HG03442 (cell line): ENCODE measurements around the gene TJP3.

Experiments
- ATAC-seq: cut with Tn5 transposase; IDR thresholded peaks from one replicate; pipeline ENCODE4 v1.9.1; 2021; ENCODE audit warnings: mild to moderate bottlenecking, moderate library complexity; ENCODE audit not compliant: unreplicated experiment

TJP3 gene

DNA sequence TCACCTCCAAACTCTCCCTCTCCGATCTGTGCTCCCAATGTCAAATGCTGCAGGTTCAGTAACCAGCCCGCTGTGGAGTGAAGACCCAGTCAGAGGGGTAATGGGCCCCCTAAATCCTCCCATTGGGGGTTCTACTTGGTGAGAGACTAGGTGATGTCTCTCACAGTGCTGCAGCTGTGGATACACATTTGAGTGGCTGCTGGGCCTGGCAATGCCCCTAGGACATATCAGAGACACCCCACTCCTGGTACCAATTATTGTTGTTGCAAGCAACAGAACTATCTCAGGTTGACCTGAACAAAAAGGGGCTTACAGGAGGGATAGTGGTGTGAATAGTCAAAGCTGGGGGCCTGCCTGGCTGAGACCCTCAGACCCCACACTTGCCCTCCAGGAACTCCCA is 73.4 kb downstream of the TJP3 start:
- ATAC-seq = no peak

DNA sequence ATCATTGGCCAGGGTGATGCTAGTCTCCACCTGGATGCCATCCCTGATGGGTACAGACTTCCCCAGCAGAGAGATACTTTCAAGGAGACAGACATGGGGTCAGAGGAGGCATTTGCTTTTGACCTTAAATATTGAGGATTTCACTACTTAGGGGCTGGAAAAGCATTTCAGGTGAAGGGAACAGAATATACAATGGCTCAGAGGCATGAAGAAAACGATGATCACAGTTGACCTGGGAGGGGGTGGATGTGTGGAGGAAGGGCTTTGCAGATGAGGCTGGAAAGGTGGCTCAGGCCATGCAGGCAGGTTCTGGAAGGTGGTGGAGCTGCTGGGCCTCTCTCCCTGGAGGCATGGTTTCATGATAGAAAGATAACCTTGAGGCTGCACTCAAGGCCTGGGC is 74.1 kb downstream of the TJP3 start:
- no peak for ATAC-seq

GRCh38 chr19:3782903-3783302 is 74.7 kb downstream of the TJP3 start:
- no peak for ATAC-seq

DNA sequence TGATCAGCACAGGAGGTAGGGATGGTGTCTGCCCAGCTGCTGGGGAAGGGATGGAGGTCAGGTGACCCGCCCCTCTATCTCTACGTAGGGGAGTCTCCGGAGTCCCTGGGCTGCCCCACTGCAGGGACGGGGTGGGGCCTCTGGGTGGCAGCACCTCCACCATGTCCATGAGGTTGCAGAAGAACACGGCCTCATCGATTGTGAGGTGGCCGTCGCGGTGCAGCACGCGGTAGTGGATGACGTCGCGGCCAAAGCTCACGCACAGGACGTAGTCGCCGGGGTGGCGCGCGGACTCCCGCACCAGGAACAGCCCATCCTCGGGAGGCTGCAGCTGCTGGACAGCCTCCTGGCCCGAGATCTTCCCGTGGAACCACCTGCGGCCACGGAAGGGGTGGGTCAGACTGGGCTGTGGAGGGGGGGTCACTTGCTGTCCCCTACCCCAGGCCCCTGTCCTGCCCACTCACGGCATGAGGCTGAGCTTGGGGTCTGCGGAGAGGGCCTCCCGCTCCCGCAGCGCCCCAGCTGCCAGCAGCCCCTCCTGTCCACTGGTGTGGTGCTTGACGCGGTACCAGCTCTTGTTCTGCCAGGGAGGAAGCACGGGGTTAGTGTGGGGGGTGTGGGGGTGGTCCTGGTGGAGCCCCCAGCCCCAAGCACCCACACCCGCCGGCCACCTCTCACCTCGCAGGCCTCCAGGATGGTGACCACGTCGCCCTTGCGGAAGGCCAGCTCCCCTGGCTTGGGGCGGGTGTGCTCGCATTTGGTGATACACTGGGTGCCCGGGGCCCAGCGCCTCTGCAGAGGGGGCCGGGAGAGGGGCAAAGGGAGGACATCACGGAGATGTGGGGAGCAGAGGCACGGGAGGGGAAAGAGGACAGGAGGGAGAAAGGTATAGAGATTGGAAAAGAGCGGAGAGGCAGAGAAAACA is 75.7 kb downstream of the TJP3 start:
- no peak for ATAC-seq

DNA sequence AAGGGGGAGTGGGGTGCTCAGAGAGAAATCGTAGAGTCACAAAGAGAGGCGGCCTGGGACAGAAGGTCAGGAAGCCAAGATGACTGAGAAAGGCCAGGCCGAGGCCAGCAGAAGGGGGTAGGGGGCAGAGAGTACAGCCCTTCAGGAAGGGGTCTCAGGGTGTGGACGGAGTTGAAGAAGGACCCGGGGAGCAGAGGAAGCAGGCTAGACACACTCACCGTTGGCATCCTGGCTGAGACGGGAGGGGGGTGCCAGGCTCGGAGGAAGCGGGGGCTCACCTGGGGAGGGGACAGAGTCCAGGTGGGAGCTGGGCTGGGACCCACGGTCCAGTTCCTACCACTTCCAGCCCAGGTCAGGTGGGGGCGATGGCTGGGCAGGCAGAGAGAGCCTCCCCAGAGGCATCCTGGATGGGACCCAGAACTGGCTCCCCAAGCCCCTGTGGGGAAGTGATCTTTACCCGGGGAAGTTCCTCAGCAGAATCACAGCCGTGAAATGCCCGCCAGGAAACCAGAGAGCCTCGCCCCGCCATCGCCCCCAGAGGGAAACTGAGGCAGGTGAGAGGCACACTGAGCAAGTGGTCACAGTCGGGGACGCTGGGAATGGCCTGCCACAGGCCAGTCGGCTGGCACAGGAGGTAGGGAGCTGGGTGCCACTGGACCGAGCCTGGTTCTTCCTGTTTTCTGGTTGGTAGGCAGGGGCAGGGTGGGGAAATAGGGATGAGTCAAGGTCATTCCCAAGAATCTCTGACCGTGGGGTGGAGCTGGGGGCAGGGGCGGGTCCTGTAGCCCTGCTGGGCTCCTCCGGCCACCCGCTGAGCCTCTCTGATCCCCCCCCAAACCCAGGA is 76.6 kb downstream of the TJP3 start:
- ATAC-seq = no peak

DNA sequence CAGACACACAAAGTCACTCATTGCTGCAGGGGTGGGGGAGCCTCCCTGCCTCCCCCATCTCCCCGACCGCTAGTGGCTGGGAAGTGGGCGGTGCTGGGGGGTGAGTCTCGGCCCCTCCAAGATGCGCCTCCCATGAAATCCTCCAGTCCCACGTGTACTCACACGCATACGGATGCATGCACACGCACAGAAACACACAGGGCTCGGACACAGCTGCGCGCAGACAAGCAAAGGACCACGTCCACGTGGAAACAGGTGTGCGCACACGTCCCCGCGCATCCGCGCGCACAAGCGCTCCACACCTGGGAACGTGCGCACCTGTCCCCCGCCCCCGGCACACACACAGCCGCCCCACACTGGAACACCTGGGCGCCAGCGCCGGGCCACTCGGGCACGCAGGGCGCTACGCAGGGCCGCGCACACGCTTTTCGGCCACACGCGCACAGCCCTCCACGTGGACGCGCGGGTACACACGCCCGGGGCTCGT is 77.3 kb downstream of the TJP3 start:
- no peak for ATAC-seq

DNA sequence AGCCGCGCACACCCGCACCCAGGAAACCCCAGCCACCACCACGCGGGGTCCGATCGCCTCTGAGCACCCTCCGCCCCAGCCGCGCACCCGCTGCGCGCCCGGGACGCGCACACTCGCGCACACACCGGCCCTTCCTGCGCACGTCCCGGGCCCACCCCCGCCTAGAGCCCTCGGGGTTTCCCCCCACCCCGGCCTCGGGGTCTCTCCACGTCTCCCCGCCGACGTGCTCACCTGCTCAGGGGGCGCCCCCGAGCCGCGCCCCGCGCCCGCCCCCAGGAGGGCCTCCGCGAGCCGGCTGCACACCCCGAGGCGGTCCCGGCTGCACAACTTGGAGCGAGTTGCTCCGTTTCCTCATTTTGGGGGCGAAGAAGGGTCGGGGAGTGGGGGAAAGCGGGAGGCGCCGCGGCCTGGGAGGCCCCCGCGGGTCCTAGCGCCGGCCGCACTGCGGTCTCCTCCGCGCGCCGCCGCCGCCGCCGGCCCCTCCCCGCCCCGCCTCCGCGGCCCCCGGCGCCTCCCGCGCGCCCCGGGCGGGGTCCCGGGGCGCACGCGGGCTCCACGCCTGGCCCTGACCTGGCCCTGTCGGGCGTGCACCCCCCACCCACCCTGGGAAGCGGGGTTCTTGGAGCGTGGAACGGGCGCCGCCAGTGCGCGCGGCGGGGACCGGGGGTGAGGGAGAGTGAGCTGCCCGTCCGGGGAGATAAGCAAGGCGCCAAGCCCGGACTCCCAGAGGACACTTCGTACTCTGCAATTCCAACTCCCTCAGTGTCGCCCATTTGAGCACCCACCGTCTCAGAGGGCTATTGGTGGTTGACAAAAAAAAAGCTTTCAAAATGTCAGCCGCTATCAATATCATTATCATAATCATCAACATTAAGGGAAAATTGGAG is 78.0 kb downstream of the TJP3 start, which contains the start of gene MATK:
MATK (minus strand) TSS at position 444 of the 887 bp plus-strand sequence. CDS start 1,246 bp downstream, outside the sequence.
- no peak for ATAC-seq

DNA sequence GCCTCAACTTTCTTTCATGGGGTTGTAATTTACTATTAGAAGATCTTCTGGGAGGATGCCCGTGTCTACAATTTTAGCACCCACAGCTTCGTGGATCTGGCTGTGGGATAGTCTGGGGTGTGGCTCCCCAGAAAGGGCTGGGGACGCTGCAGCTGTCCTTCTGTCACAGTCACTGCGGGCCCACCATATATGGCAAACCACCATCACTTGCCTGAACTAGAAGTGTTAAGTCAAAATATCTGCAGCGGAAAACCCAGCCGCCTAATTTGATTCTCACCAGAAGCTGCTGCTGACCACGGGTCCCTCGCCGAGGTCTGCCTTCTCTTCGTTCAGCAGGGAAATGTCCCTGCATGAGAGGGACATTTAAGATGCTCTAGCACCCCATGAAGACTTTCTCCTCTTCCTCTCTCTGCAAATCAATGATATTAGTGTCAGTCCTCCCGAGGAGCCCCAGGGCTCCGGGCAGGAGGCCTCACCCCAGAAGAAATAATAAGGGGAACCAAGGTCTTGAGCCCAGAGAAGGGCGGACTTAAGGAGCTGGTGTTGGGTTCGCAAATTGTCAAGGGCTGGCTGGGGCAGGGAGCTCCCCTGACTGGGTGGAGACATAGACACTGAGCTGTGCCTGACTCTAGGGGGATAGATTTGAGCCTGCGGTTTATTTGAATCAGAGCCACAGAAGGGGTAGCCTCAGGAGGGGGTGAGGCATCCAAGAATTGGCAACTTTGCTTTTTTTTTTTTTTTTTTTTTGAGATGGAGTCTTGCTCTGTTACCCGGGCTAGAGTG is 81.0 kb downstream of the TJP3 start:
- ATAC-seq = no peak

- no peak for ATAC-seq
Measured at GRCh38 chr19:3790209-3790734, 82.1 kb downstream of the TJP3 start.

GRCh38 chr19:3790941-3791340 is 82.8 kb downstream of the TJP3 start:
- ATAC-seq = no peak

- no peak for ATAC-seq
Measured at GRCh38 chr19:3792114-3792513, 83.9 kb downstream of the TJP3 start.

DNA sequence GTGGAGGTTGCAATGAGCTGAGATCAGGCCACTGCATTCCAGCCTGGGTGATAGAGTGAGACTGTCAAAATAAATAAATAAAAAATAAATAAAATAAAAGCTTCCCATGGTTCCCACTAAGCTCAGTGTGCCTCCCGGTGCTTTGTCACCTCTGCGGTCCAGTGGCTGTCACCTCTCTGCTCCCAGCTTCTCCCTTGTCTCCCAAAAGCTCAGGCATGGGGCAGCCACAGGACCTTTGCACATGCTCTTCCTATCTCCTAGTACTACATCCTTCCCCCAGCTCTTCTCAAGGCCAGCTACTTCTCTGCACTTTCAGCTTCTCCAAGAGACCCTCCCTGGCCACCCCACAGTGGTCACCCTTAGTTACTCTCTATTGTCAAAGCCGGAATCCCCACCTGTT is 85.6 kb downstream of the TJP3 start:
- ATAC-seq = no peak

DNA sequence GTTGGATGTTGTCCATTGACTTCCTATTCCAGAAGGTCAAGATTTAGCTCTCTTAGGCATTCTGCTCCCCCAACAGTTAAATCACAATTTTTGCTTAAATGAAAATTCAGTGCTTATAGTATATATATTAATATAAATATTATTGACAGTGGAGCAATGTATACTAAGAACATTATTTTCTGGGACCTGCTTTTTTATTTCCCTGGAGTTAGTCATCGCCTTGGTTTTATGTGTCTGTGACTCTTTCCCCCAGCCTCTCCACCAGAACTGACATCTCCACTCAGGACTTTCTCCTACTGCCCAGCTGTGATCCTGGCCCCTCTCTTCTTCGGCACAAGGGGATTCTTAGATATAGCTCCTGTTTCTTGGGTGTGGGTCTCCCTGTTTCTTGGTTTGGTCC is 88.2 kb downstream of the TJP3 start:
- ATAC-seq = no peak

GRCh38 chr19:3798137-3798536 is 90.0 kb downstream of the TJP3 start:
- no peak for ATAC-seq
